Right lobe of liver (tissue), 4 donors: ENCODE measurements around the gene BTF3L4.

ENCODE experiments used
- POLR2A ChIP-seq: fragments of 450-650 bp; IDR thresholded peaks from one replicate; pipeline ENCODE4 v1.6.1; 2017; ENCODE audit warnings: antibody characterized with exemption, mild to moderate bottlenecking
- TF ChIP-seq, protein P1 (sequence below), 4 donors: fragments of 200-600 bp in 3 of 4; fragments of 450-650 bp in 1 of 4; IDR thresholded peaks; one replicate each; pipeline versions ENCODE4 v1.5.1 to v1.8.0; 2016 to 2022; ENCODE audit warnings: antibody characterized with exemption in 4 of 4, mild to moderate bottlenecking in 2 of 4
- donor health status: DM: no; HTN: no; CAD: no.
- donor health status: DM: no; HTN: no; CAD: no.
- donor health status: DM: no; HTN: yes; CAD: no.

DNA sequence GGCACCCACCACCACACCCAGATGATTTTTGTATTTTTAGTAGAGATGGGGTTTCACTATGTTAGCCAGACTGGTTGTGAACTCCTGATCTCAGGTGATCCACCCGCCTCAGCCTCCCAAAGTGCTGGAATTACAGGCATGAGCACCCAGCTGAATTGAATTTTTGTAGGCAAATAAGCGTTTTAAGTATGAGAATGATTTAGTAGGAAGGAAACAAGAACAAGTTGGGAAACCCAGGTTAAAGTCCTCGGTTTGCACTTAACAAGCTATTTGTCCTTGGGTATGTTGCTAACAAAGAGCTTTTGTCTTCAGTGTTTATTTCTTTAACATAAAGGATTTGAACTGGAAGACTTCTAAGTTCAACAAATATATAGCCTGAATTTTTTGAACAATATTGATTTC, 23.9 kb downstream of the BTF3L4 start:
- TF ChIP-seq, protein P1, sequence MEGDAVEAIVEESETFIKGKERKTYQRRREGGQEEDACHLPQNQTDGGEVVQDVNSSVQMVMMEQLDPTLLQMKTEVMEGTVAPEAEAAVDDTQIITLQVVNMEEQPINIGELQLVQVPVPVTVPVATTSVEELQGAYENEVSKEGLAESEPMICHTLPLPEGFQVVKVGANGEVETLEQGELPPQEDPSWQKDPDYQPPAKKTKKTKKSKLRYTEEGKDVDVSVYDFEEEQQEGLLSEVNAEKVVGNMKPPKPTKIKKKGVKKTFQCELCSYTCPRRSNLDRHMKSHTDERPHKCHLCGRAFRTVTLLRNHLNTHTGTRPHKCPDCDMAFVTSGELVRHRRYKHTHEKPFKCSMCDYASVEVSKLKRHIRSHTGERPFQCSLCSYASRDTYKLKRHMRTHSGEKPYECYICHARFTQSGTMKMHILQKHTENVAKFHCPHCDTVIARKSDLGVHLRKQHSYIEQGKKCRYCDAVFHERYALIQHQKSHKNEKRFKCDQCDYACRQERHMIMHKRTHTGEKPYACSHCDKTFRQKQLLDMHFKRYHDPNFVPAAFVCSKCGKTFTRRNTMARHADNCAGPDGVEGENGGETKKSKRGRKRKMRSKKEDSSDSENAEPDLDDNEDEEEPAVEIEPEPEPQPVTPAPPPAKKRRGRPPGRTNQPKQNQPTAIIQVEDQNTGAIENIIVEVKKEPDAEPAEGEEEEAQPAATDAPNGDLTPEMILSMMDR (IDR thresholded peaks at IDR 0.05) = no peak
- no peak for TF ChIP-seq POLR2A
